Measurements from ENCODE around the gene HACD2.

- TF ChIP-seq CTCF (IDR thresholded peaks at IDR 0.05 in 2 of 3, conservative IDR thresholded peaks at IDR 0.05 in 1 of 3; ENCODE audit: borderline replicate concordance in 1 of 3, insufficient read depth in 1 of 3, low read depth in 2 of 3, low read length in 2 of 3) (no peak), CBX3 (IDR thresholded peaks at IDR 0.05; ENCODE audit: low read depth) (no peak), POLR2A (IDR thresholded peaks at IDR 0.05; ENCODE audit: borderline replicate concordance, extremely low read depth, insufficient read depth, insufficient read length) (no peak), REST (IDR thresholded peaks at IDR 0.05; ENCODE audit: low read depth) (no peak), EGR1 (IDR thresholded peaks at IDR 0.05; ENCODE audit: low read depth) (no peak), EZH2 (IDR thresholded peaks at IDR 0.05) (no peak), ZNF274 (IDR thresholded peaks at IDR 0.05; ENCODE audit: low read depth, low read length) (no peak), TCF7L2 (IDR thresholded peaks at IDR 0.05; ENCODE audit: borderline replicate concordance, extremely low read depth, insufficient read depth, insufficient read length) (no peak)
These were observed 141.9 kb downstream of the HACD2 start for GRCh38 chr3:123442908-123443307.

Data from HCT116 (cell line).